Trophoblast cell (in vitro differentiated cells and primary cell): ENCODE results near the gene CFAP97.

Source experiments
- DNase-seq, 2 donors: peaks; one replicate each; pipeline ENCODE4 v3.0.0-alpha.2; 2016
- H2AFZ ChIP-seq: 2 replicates; pipeline ENCODE4 v1.6.1; 2013; ENCODE audit warnings: low read length, moderate library complexity, mild to moderate bottlenecking; ENCODE audit not compliant: insufficient read depth, poor library complexity
- H2AK5ac ChIP-seq: 2 replicates; pipeline ENCODE4 v1.6.1; 2013; ENCODE audit warnings: mild to moderate bottlenecking, low read length
- H2BK120ac ChIP-seq: 2 replicates; pipeline ENCODE4 v1.6.1; 2013; ENCODE audit warnings: low read length, mild to moderate bottlenecking, moderate library complexity; ENCODE audit not compliant: insufficient read depth, poor library complexity
- H2BK12ac ChIP-seq: 2 replicates; pipeline ENCODE4 v1.6.1; 2013; ENCODE audit warnings: mild to moderate bottlenecking, low read length, moderate library complexity
- H2BK5ac ChIP-seq: 2 replicates; pipeline ENCODE4 v1.6.1; 2013; ENCODE audit warnings: low read length, low read depth, moderate library complexity, mild to moderate bottlenecking; ENCODE audit not compliant: poor library complexity
- H3K14ac ChIP-seq: 2 replicates; pipeline ENCODE4 v1.6.1; 2013; ENCODE audit warnings: mild to moderate bottlenecking, low read length
- H3K18ac ChIP-seq: 2 replicates; pipeline ENCODE4 v1.6.1; 2013; ENCODE audit warnings: mild to moderate bottlenecking, low read length
- H3K23ac ChIP-seq: 2 replicates; pipeline ENCODE4 v1.6.1; 2013; ENCODE audit warnings: low read length
- H3K27ac ChIP-seq: 2 replicates; pipeline ENCODE4 v1.5.1; 2013; ENCODE audit warnings: low read depth, mild to moderate bottlenecking, inconsistent platforms, low read length, moderate library complexity
- H3K27me3 ChIP-seq: 2 replicates; pipeline ENCODE4 v1.6.1; 2013; ENCODE audit warnings: inconsistent platforms, mild to moderate bottlenecking, low read length, moderate library complexity; ENCODE audit not compliant: insufficient read depth
- H3K36me3 ChIP-seq, 2 experiments: 1 replicate in 1 of 2; 2 replicates in 1 of 2; pipeline ENCODE4 v1.6.1; 2013; ENCODE audit warnings: low read length in 2 of 2, mild to moderate bottlenecking in 2 of 2, moderate library complexity in 1 of 2; ENCODE audit not compliant: insufficient read depth in 2 of 2, control insufficient read depth in 1 of 2
- H3K4ac ChIP-seq: 2 replicates; pipeline ENCODE4 v1.6.1; 2013; ENCODE audit warnings: low read depth, mild to moderate bottlenecking, low read length, moderate library complexity
- H3K4me1 ChIP-seq, 2 experiments: 1 replicate in 1 of 2; 2 replicates in 1 of 2; pipeline ENCODE4 v1.6.1; 2013; ENCODE audit warnings: low read length in 2 of 2, mild to moderate bottlenecking in 2 of 2, moderate library complexity in 1 of 2; ENCODE audit not compliant: insufficient read depth in 2 of 2, control insufficient read depth in 1 of 2
- H3K4me2 ChIP-seq: 2 replicates; pipeline ENCODE4 v1.6.1; 2013; ENCODE audit warnings: inconsistent platforms, mild to moderate bottlenecking, low read length, moderate library complexity
- H3K4me3 ChIP-seq: 2 replicates; pipeline ENCODE4 v1.5.1; 2013; ENCODE audit warnings: mild to moderate bottlenecking, low read depth, low read length, inconsistent platforms
- H3K79me1 ChIP-seq: one replicate; pipeline ENCODE4 v1.6.1; 2013; ENCODE audit warnings: low read length
- H3K79me2 ChIP-seq: 2 replicates; pipeline ENCODE4 v1.6.1; 2013; ENCODE audit warnings: low read length, mild to moderate bottlenecking; ENCODE audit not compliant: control insufficient read depth, insufficient read depth, poor library complexity
- H3K9ac ChIP-seq: 2 replicates; pipeline ENCODE4 v1.6.1; 2013; ENCODE audit warnings: mild to moderate bottlenecking, low read length
- H3K9me3 ChIP-seq: 2 replicates; pipeline ENCODE4 v1.6.1; 2013; ENCODE audit warnings: low read depth, mild to moderate bottlenecking, control low read depth, inconsistent platforms, low read length; ENCODE audit not compliant: insufficient read depth
- H4K12ac ChIP-seq: 2 replicates; pipeline ENCODE4 v1.6.1; 2013; ENCODE audit warnings: low read depth, mild to moderate bottlenecking, low read length, moderate library complexity
- H4K8ac ChIP-seq: 2 replicates; pipeline ENCODE4 v1.6.1; 2013; ENCODE audit warnings: low read depth, mild to moderate bottlenecking, low read length, moderate library complexity
- H4K91ac ChIP-seq: one replicate; pipeline ENCODE4 v1.6.1; 2013; ENCODE audit warnings: low read depth, mild to moderate bottlenecking, low read length, moderate library complexity
- WGBS: extraction: QIAGEN DNeasy Blood & Tissue Kit; methylation state at CpG from one replicate; pipeline ENCODE4 v1.1.7; 2013; ENCODE audit warnings: missing lambda C conversion rate; ENCODE audit not compliant: insufficient read length, insufficient coverage; ENCODE audit errors: extremely low coverage; 5-methylcytosine and 5-hydroxymethylcytosine counted together

CFAP97 gene

DNA sequence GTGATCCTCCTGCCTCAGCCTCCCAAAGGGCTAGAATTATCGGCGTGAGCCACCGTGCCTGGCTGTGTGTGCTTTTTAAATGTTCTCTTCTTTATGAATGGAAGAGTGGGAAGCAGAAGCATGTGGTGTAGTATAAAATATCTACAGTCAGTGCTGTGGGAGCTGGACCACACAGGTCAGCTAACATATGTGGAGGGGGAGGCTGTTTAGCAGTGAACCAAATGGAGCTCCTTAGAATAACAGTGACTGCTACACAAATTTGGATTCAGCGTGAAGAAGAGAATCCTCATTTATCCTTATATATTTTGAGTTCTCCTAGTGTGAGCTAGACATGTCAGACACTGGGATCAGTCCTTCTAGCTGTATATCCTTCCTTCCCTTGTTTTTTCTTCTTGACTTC, 8.8 kb upstream of the CFAP97 start:
- no peak overlapping the region for H2AFZ ChIP-seq
- no peak overlapping the region for H2AK5ac ChIP-seq
- peaks cover 3% of the 10 kb centered on the region in 2 experiments for H3K4me1 ChIP-seq
- H3K14ac ChIP-seq: no peak overlapping the region
- no peak overlapping the region for H2BK120ac ChIP-seq
- H4K8ac ChIP-seq: no peak overlapping the region
- no peak overlapping the region for H3K9ac ChIP-seq
- H4K12ac ChIP-seq: no peak overlapping the region
- no peak overlapping the region for H3K23ac ChIP-seq
- no peak for DNase-seq
- H3K36me3 ChIP-seq: no peaks in the 10 kb centered on the region
- H2BK5ac ChIP-seq: no peak overlapping the region
- no peak overlapping the region for H3K4ac ChIP-seq
- H3K9me3 ChIP-seq: no peaks in the 10 kb centered on the region
- H3K4me3 ChIP-seq: no peak overlapping the region
- no peak overlapping the region for H4K91ac ChIP-seq
- no peak overlapping the region for H3K18ac ChIP-seq
- H3K4me2 ChIP-seq: no peak overlapping the region
- peaks cover 8% of the 10 kb centered on the region for H3K79me2 ChIP-seq
- H3K27ac ChIP-seq: no peak overlapping the region
- WGBS: no CpG with 5 or more reads among the region's 4 CpGs
- no peak overlapping the region for H2BK12ac ChIP-seq
- no peaks in the 10 kb centered on the region for H3K27me3 ChIP-seq
- peaks cover 6% of the 10 kb centered on the region for H3K79me1 ChIP-seq

DNA sequence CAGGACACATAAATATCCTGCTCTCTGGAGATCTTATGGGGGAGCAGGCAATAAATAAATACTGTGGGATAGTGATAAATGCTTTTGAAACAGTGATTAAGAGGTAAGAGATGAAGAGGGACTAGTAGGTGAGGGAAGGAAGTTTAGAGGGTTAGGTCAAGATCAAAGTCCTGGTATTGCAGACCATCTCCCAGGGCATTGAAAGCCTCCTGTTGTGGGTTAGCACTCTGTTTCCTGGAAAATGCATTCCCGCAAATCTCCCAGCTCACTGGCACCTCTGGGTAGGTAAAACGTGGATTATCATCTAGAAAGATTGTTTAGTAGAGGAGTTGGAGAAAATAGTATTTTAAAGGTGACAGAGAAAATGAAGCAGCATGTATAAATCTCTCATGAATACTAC, 7.8 kb upstream of the CFAP97 start:
- Histone ChIP-seq H3K79me1 (peaks cover 6% of the 10 kb centered on the region), H3K4me2 (peak overlapping the region; percentile 36), H3K79me2 (peaks cover 8% of the 10 kb centered on the region), H3K23ac (no peak overlapping the region), H2BK120ac (no peak overlapping the region), H3K4me1 (peaks cover 3% of the 10 kb centered on the region in 2 experiments), H4K8ac (no peak overlapping the region), H2BK5ac (no peak overlapping the region), H3K14ac (no peak overlapping the region), H2AK5ac (no peak overlapping the region), H3K27me3 (no peaks in the 10 kb centered on the region), H3K9me3 (no peaks in the 10 kb centered on the region), H4K91ac (no peak overlapping the region), H3K27ac (no peak overlapping the region), H3K36me3 (no peaks in the 10 kb centered on the region), H2BK12ac (no peak overlapping the region), H2AFZ (no peak overlapping the region), H3K9ac (no peak overlapping the region), H4K12ac (no peak overlapping the region), H3K4me3 (no peak overlapping the region), H3K18ac (no peak overlapping the region), H3K4ac (peak overlapping the region; percentile 21)
- no peak for DNase-seq
- WGBS: 100% methylated on average over 1 of the region's 2 CpGs

DNA sequence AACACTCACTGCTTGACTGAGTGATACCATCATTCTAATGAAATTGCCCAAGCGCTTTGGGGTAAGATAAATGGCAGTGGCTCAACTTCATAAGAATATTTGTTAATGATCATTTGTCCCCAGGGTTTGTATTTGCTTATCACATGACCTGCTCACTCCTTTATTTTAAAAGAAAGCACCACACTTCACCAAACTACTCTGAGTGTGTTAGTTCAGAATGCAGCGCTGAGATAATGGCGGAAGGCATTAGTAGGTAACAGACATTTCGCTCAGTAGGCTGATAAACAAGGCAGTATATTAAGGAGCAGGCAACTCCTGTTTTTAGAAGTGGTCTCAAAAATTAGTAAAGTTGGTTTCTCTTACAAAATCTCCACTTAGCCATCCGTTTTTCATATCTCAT, 7.2 kb upstream of the CFAP97 start:
- Histone ChIP-seq H4K91ac (no peak overlapping the region), H3K4me2 (peak overlapping the region; percentile 99), H3K4ac (peak overlapping the region; percentile 65), H3K36me3 (no peaks in the 10 kb centered on the region), H4K8ac (no peak overlapping the region), H3K79me2 (peaks cover 8% of the 10 kb centered on the region), H4K12ac (no peak overlapping the region), H3K14ac (no peak overlapping the region), H2BK5ac (no peak overlapping the region), H3K9ac (no peak overlapping the region), H2AFZ (no peak overlapping the region), H3K27me3 (no peaks in the 10 kb centered on the region), H3K4me3 (no peak overlapping the region), H2BK120ac (no peak overlapping the region), H3K18ac (no peak overlapping the region), H3K4me1 (peaks cover 3% of the 10 kb centered on the region in 2 experiments), H2BK12ac (no peak overlapping the region), H2AK5ac (no peak overlapping the region), H3K23ac (no peak overlapping the region), H3K27ac (no peak overlapping the region), H3K9me3 (no peaks in the 10 kb centered on the region), H3K79me1 (peaks cover 6% of the 10 kb centered on the region)
- DNase-seq: no peak
- no CpG with 5 or more reads among the region's 5 CpGs for WGBS

DNA sequence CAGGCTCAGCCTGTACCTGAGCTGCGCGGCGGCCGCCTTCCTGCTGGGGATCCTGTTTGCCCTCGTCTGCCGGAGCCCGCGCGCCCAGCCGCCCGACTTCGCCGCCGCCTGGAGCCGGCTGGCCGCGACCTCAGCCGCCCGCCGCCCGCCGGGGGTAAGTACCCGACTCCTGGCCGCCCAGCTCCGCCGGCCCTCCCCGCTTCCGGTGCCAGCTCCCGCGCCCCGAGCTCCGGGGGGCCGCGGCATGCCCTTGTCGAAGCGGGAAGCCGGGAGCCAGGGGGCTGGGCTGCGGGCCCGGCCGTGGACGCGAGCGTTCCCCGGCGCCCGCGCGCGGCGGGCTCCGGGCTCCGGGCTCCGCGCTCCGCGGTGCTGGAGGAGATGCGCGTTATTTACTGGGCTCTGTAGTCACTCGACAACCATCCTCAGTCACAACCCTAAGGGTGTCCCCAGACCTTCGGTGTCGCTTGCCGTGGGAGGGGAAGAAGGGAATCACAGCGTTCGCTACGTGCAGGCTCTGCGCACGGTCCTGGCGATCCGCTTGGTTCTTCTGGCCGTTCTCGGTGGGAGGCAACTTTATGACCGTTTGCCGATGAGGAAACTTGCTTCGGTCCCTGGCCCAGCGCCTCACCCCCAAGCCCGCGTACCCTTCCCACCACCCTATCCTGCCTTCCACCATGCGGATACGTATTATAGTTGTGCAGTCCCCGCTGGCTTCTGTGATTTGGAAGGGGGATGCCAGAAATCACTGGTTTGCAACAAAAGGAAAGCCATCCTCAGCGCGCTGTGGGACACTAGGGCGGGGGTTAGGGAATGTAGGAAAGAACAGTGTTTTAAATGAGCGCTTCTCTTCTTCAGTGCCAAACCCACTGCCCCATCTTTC, 6.5 kb upstream of the CFAP97 start:
- peaks cover 6% of the 10 kb centered on the region for H3K79me1 ChIP-seq
- WGBS: no CpG with 5 or more reads among the region's 84 CpGs
- H3K27ac ChIP-seq: peak overlapping the region; percentile 51
- peak overlapping the region; percentile 80 for H2BK120ac ChIP-seq
- H3K4me3 ChIP-seq: peak overlapping the region; percentile 80
- H3K79me2 ChIP-seq: peaks cover 8% of the 10 kb centered on the region
- H2AFZ ChIP-seq: peak overlapping the region; percentile 88
- peak overlapping the region; percentile 68 for H2BK5ac ChIP-seq
- H3K36me3 ChIP-seq: no peaks in the 10 kb centered on the region
- no peaks in the 10 kb centered on the region for H3K27me3 ChIP-seq
- H3K23ac ChIP-seq: no peak overlapping the region
- peak; percentile 41 to 66 for DNase-seq
- H3K4me2 ChIP-seq: peak overlapping the region; percentile 99
- peak overlapping the region; percentile 55 for H4K12ac ChIP-seq
- peak overlapping the region; percentile 54 for H3K9ac ChIP-seq
- H3K4ac ChIP-seq: peak overlapping the region; percentile 65
- peak overlapping the region; percentile 91 for H3K18ac ChIP-seq
- peak overlapping the region; percentile 8 for H3K14ac ChIP-seq
- no peaks in the 10 kb centered on the region for H3K9me3 ChIP-seq
- peak overlapping the region; percentile 78 for H4K91ac ChIP-seq
- peak overlapping the region; percentile 65 for H2BK12ac ChIP-seq
- no peak overlapping the region for H2AK5ac ChIP-seq
- H4K8ac ChIP-seq: peak overlapping the region; percentile 3
- H3K4me1 ChIP-seq: peaks cover 3% of the 10 kb centered on the region in 2 experiments
